Uterus (tissue), 4 donors: ENCODE measurements around the gene KCNMA1. TPM values are rescaled to one million over a fixed set of nuclear protein-coding genes. Genes with fewer than 3 reads are reported as not detected.

Source experiments
- DNase-seq, 2 donors: peaks; one replicate each; pipeline ENCODE4 v3.0.0-alpha.2; 2019 to 2020
- H3K27ac ChIP-seq, 2 donors: fragments of 200-600 bp; sonication (generic); 1 replicate in 1 of 2; 2 replicates in 1 of 2; pipeline ENCODE4 v1.5.1; 2016 to 2018
- H3K27me3 ChIP-seq, 2 donors: fragments of 200-600 bp; sonication (generic); one replicate each; pipeline ENCODE4 v1.5.1; 2018 to 2019; ENCODE audit warnings: control low read depth in 1 of 2
- H3K36me3 ChIP-seq, 2 donors: fragments of 200-600 bp; sonication (generic); one replicate each; pipeline ENCODE4 v1.5.1; 2019; ENCODE audit warnings: control low read depth in 1 of 2
- H3K4me1 ChIP-seq, 2 donors: fragments of 200-600 bp; sonication (generic); one replicate each; pipeline ENCODE4 v1.5.1; 2018 to 2019; ENCODE audit warnings: control low read depth in 1 of 2
- H3K4me3 ChIP-seq, 2 donors: fragments of 200-600 bp; sonication (generic); 1 replicate in 1 of 2; 2 replicates in 1 of 2; pipeline ENCODE4 v1.5.1; 2018 to 2019; ENCODE audit warnings: mild to moderate bottlenecking in 1 of 2
- H3K9me3 ChIP-seq, 2 donors: fragments of 200-600 bp; sonication (generic); one replicate each; pipeline ENCODE4 v1.5.1; 2019; ENCODE audit warnings: control low read depth in 1 of 2
- POLR2A ChIP-seq, 2 donors: fragments of 450-650 bp; IDR thresholded peaks; one replicate each; pipeline ENCODE4 v1.6.1; 2016; ENCODE audit warnings: antibody characterized with exemption in 2 of 2, mild to moderate bottlenecking in 1 of 2, moderate library complexity in 1 of 2
- intact Hi-C: fragments of 100-400 bp; cut with DNase I; formaldehyde crosslinking; loops from one replicate; pipeline ENCODE4 v1.15.1; 2023; ENCODE audit warnings: low total_unique reads
- total RNA-seq, 4 donors: library from RNA; depleted of rRNA in 3 of 4; stranded (reverse); fragments of >200 nt in 3 of 4; gene quantifications; one replicate each; pipeline versions ENCODE4 v1.1.0 to v1.2.4, GENCODE V29; 2014 to 2023
- TF ChIP-seq, protein P1 (sequence below), 4 experiments: fragments of 200-600 bp in 2 of 4; fragments of 450-650 bp in 2 of 4; sonication (generic) in 2 of 4; IDR thresholded peaks; one replicate each; pipeline ENCODE4 v1.5.1; 2016 to 2019; ENCODE audit warnings: antibody characterized with exemption in 4 of 4, mild to moderate bottlenecking in 2 of 4, moderate library complexity in 1 of 4
- donor health status: DM: yes; HTN: yes; CAD: no.

KCNMA1 gene
- total RNA-seq, 4 donors from 2014 or later = 86.2 to 236 (median 164) TPM

DNA sequence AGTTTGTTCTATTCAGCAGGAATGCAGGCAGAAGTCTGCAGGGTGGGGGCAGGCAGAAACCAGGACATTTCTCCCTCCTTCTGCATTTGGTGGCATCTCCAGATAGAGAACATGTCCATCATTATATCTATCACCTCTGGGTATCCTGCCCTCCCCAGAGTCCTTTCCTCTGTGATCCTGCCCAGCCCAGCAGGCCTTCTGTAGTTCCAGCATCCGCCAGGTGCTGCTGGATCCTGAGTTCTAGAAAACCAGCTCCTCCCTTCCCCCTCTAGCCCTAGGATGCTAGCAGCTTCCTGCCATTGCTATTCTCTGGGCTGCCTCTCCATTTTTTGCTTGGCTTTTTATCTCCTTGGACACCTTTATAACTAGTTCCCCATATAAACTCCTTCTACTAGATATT is 180.3 kb downstream of the KCNMA1 start:
- Histone ChIP-seq H3K27ac (peak overlapping the region in 1 of 2 donors; percentile 6), H3K4me3 (no peak overlapping the region), H3K9me3 (no peaks in the 10 kb centered on the region), H3K27me3 (no peaks in the 10 kb centered on the region), H3K4me1 (no peaks in the 10 kb centered on the region), H3K36me3 (no peaks in the 10 kb centered on the region)
- DNase-seq = no peak
- intact Hi-C loops = no loop called here
- TF ChIP-seq POLR2A (IDR thresholded peaks at IDR 0.05) = no peak
- TF ChIP-seq, protein P1, sequence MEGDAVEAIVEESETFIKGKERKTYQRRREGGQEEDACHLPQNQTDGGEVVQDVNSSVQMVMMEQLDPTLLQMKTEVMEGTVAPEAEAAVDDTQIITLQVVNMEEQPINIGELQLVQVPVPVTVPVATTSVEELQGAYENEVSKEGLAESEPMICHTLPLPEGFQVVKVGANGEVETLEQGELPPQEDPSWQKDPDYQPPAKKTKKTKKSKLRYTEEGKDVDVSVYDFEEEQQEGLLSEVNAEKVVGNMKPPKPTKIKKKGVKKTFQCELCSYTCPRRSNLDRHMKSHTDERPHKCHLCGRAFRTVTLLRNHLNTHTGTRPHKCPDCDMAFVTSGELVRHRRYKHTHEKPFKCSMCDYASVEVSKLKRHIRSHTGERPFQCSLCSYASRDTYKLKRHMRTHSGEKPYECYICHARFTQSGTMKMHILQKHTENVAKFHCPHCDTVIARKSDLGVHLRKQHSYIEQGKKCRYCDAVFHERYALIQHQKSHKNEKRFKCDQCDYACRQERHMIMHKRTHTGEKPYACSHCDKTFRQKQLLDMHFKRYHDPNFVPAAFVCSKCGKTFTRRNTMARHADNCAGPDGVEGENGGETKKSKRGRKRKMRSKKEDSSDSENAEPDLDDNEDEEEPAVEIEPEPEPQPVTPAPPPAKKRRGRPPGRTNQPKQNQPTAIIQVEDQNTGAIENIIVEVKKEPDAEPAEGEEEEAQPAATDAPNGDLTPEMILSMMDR (IDR thresholded peaks at IDR 0.05) = no peak

DNA sequence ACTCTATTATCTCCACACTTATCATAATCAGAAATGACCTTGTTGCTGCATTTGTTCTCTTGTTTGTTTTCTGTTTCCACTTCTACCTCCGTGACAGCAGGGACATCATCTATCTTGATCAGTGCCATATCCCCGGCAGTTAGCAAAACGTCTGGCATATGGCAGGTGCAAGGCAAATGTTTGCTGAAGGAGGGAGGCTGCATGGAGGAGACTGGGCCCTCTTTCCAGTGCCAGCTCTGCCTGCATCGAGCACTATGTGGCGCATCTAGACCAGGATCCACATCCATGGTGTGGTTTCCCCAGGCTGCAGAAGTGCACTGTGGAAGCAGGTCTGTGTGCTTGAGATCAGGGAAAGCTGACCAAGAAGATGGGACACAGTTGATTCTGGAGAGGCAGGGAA is 181.2 kb downstream of the KCNMA1 start:
- intact Hi-C loops = no loop called here
- Histone ChIP-seq H3K4me1 (no peaks in the 10 kb centered on the region), H3K9me3 (no peaks in the 10 kb centered on the region), H3K4me3 (no peak overlapping the region), H3K36me3 (no peaks in the 10 kb centered on the region), H3K27me3 (no peaks in the 10 kb centered on the region), H3K27ac (no peak overlapping the region)
- TF ChIP-seq, protein P1 (IDR thresholded peaks at IDR 0.05) = no peak
- TF ChIP-seq POLR2A (IDR thresholded peaks at IDR 0.05) = no peak
- no peak for DNase-seq

GRCh38 chr10:77455561-77455960 is 182.0 kb downstream of the KCNMA1 start:
- H3K4me1 ChIP-seq = no peaks in the 10 kb centered on the region
- no peak overlapping the region for H3K4me3 ChIP-seq
- DNase-seq = no peak
- no peak for TF ChIP-seq POLR2A (IDR thresholded peaks at IDR 0.05)
- TF ChIP-seq, protein P1 (IDR thresholded peaks at IDR 0.05) = no peak
- H3K9me3 ChIP-seq = no peaks in the 10 kb centered on the region
- H3K27ac ChIP-seq = no peak overlapping the region
- no peaks in the 10 kb centered on the region for H3K27me3 ChIP-seq
- intact Hi-C loops = no loop called here
- H3K36me3 ChIP-seq = no peaks in the 10 kb centered on the region

- Histone ChIP-seq H3K9me3 (no peaks in the 10 kb centered on the region), H3K27ac (peak overlapping the region in 1 of 2 donors; percentile 11), H3K4me1 (no peaks in the 10 kb centered on the region), H3K36me3 (no peaks in the 10 kb centered on the region), H3K4me3 (no peak overlapping the region), H3K27me3 (no peaks in the 10 kb centered on the region)
- intact Hi-C loops = no loop called here
- TF ChIP-seq POLR2A (IDR thresholded peaks at IDR 0.05) = no peak
- no peak for DNase-seq
Measured at GRCh38 chr10:77452952-77453564, 184.6 kb downstream of the KCNMA1 start.

- TF ChIP-seq POLR2A (IDR thresholded peaks at IDR 0.05) = no peak
- TF ChIP-seq, protein P1 (IDR thresholded peaks at IDR 0.05) = no peak
- intact Hi-C loops = no loop called here
- Histone ChIP-seq H3K36me3 (no peaks in the 10 kb centered on the region), H3K4me1 (no peaks in the 10 kb centered on the region), H3K27me3 (no peaks in the 10 kb centered on the region), H3K27ac (no peak overlapping the region), H3K9me3 (no peaks in the 10 kb centered on the region), H3K4me3 (no peak overlapping the region)
- no peak for DNase-seq
Measured at GRCh38 chr10:77451886-77452285, 185.7 kb downstream of the KCNMA1 start.

- intact Hi-C loops = no loop called here
- no peaks in the 10 kb centered on the region for H3K4me1 ChIP-seq
- DNase-seq = no peak
- no peak for TF ChIP-seq POLR2A (IDR thresholded peaks at IDR 0.05)
- TF ChIP-seq, protein P1 (IDR thresholded peaks at IDR 0.05) = no peak
- H3K9me3 ChIP-seq = no peaks in the 10 kb centered on the region
- H3K4me3 ChIP-seq = no peak overlapping the region
- H3K27me3 ChIP-seq = no peaks in the 10 kb centered on the region
- no peak overlapping the region for H3K27ac ChIP-seq
- no peaks in the 10 kb centered on the region for H3K36me3 ChIP-seq
Measured at GRCh38 chr10:77448226-77448625, 189.4 kb downstream of the KCNMA1 start.
